K562 (cell line): Measurements from ENCODE around the gene MBD2.

Experiments used
- CREB5 ChIP-seq: fragments of 250-450 bp; sonication (Bioruptor Pico); IDR thresholded peaks from 2 replicates; pipeline ENCODE4 v1.5.0; 2020; ENCODE audit warnings: mild to moderate bottlenecking
- CTBP1 ChIP-seq: fragments of 450-650 bp; IDR thresholded peaks from 2 replicates; pipeline ENCODE4 v1.6.1; 2016; ENCODE audit warnings: borderline replicate concordance
- CTCF ChIP-seq, 3 experiments: IDR thresholded peaks in 2 of 3; conservative IDR thresholded peaks in 1 of 3; 2 replicates each; pipeline ENCODE4 v1.5.1; 2011 to 2012; ENCODE audit warnings: low read length in 3 of 3, mild to moderate bottlenecking in 3 of 3, control low read depth in 2 of 3, improper control_type of control experiment in 1 of 3, inconsistent platforms in 1 of 3, low read depth in 1 of 3, mixed read lengths in 1 of 3, moderate library complexity in 1 of 3; ENCODE audit not compliant: insufficient read depth in 2 of 3
- ELF4 ChIP-seq: fragments of 450-650 bp; formaldehyde crosslinking; IDR thresholded peaks from 2 replicates; pipeline ENCODE4 v1.4.0; 2022; ENCODE audit warnings: missing genetic modification characterization
- FOS ChIP-seq: IDR thresholded peaks from 3 replicates; pipeline ENCODE4 v1.6.1; 2011; ENCODE audit not compliant: insufficient read length; ENCODE audit errors: extremely low read depth
- IRF2 ChIP-seq: sonication (generic); formaldehyde crosslinking; IDR thresholded peaks from 2 replicates; pipeline ENCODE4 v1.8.1; 2022; ENCODE audit warnings: mild to moderate bottlenecking, missing genetic modification reagents
- SIX5 ChIP-seq, 2 experiments: IDR thresholded peaks; 2 replicates each; pipeline ENCODE4 v1.6.1; 2011; ENCODE audit warnings: low read length in 2 of 2, borderline replicate concordance in 1 of 2, low read depth in 1 of 2, mild to moderate bottlenecking in 1 of 2, moderate library complexity in 1 of 2; ENCODE audit not compliant: insufficient read depth in 1 of 2
- SRSF9 ChIP-seq: fragments of 200-400 bp; formaldehyde crosslinking; IDR thresholded peaks from 2 replicates; pipeline ENCODE4 v1.6.1; 2017; ENCODE audit warnings: low read depth, low read length, borderline replicate concordance
- ZKSCAN8 ChIP-seq: fragments of 200-800 bp; sonication (Bioruptor generic); IDR thresholded peaks from 2 replicates; pipeline ENCODE4 v1.6.1; 2016; ENCODE audit warnings: missing genetic modification characterization, missing compliant biosample characterization
- ZNF318 ChIP-seq, 2 experiments: fragments of 450-650 bp; IDR thresholded peaks; 2 replicates each; pipeline ENCODE4 v1.6.1; 2016; ENCODE audit warnings: mild to moderate bottlenecking in 2 of 2, borderline replicate concordance in 1 of 2, low read depth in 1 of 2, moderate library complexity in 1 of 2
- ZNF431 ChIP-seq: sonication (generic); formaldehyde crosslinking; IDR thresholded peaks from 2 replicates; pipeline ENCODE4 v1.8.0; 2022; ENCODE audit warnings: mild to moderate bottlenecking, missing genetic modification reagents
- ZNF77 ChIP-seq: fragments of 250-450 bp; sonication (Bioruptor Pico); IDR thresholded peaks from 2 replicates; pipeline ENCODE4 v1.5.0; 2020
- ZSCAN29 ChIP-seq: fragments of 450-650 bp; IDR thresholded peaks from 2 replicates; pipeline ENCODE4 v1.6.1; 2017

- TF ChIP-seq SRSF9 (no peak), CTCF (IDR thresholded peaks at IDR 0.05 in 2 of 3, conservative IDR thresholded peaks at IDR 0.05 in 1 of 3; ENCODE audit: insufficient read depth in 2 of 3, low read depth in 1 of 3, low read length in 3 of 3) (no peak), ELF4 (CRISPR knock-in tag) (no peak), FOS (no peak), SIX5 (IDR thresholded peaks at IDR 0.05; ENCODE audit: borderline replicate concordance in 1 of 2, insufficient read depth in 1 of 2, low read depth in 1 of 2, low read length in 2 of 2) (no peak), ZNF431 (CRISPR knock-in tag) (no peak), CREB5 (no peak), CTBP1 (no peak), ZNF318 (IDR thresholded peaks at IDR 0.05; ENCODE audit: borderline replicate concordance in 1 of 2, low read depth in 1 of 2) (no peak), ZNF77 (CRISPR knock-in tag) (no peak), ZSCAN29 (no peak), ZKSCAN8 (CRISPR knock-in tag) (no peak), IRF2 (no peak)
These were observed 93.8 kb downstream of the MBD2 start for GRCh38 chr18:54130631-54131030.
